ENCODE measurements around the gene ICAM5. TPM values are rescaled to one million over a fixed set of nuclear protein-coding genes. Genes with fewer than 3 reads are reported as not detected.

ICAM5 gene
- total RNA-seq, 1 experiment from 2014 or later = 1.6 TPM

- Histone ChIP-seq H3K27ac (ENCODE audit: insufficient read length, low read depth, low read length) (no peak overlapping the region), H3K27me3 (ENCODE audit: insufficient read depth, low read length) (no peaks in the 10 kb centered on the region)
Observed at GRCh38 chr19:10246511-10246910, 43.2 kb upstream of the ICAM5 start.

More at GRCh38 chr19:10246511-10246910, 43.2 kb upstream of the ICAM5 start:
- no peak overlapping the region for H3K4ac ChIP-seq (ENCODE audit: low read depth, low read length)
- H3K79me2 ChIP-seq (ENCODE audit: insufficient read depth, low read length) = no peaks in the 10 kb centered on the region
- H2BK120ac ChIP-seq (ENCODE audit: low read depth, low read length, poor library complexity, severe bottlenecking) = no peak overlapping the region
- no peak overlapping the region for H3T11ph ChIP-seq (ENCODE audit: low read length)
- no peak overlapping the region for H2BK12ac ChIP-seq (ENCODE audit: insufficient read length, low read depth, low read length)
- peaks cover 0 to 4% of the 10 kb centered on the region in 2 experiments; a peak in 1 of 4 replicates for H3K4me1 Mint-ChIP-seq
- H4K5ac ChIP-seq (ENCODE audit: insufficient read length, low read depth, low read length) = no peak overlapping the region
- H2BK20ac ChIP-seq (ENCODE audit: low read depth, low read length, poor library complexity, severe bottlenecking) = no peak overlapping the region
- DNase-seq = no peak
- H4K91ac ChIP-seq (ENCODE audit: insufficient read length, low read depth, low read length) = no peak overlapping the region
- H3K4me2 ChIP-seq (ENCODE audit: insufficient read depth, insufficient read length, low read length) = no peak overlapping the region
- H3K27ac Mint-ChIP-seq = no peak overlapping the region
- no peak overlapping the region for H3K4me3 Mint-ChIP-seq
- no peak overlapping the region for H2AK5ac ChIP-seq (ENCODE audit: insufficient read length, low read length)
- no peak overlapping the region for H3K56ac ChIP-seq (ENCODE audit: insufficient read length, low read depth, low read length)
- no peak overlapping the region for H4K8ac ChIP-seq (replicated peaks; ENCODE audit: insufficient read length, low read depth, low read length)
- no peaks in the 10 kb centered on the region for H3K9me3 ChIP-seq (ENCODE audit: control insufficient read depth, low read depth, low read length)
- H3K4me1 ChIP-seq (ENCODE audit: insufficient read depth, low read length) = no peaks in the 10 kb centered on the region
- no peak overlapping the region for H3K18ac ChIP-seq (ENCODE audit: insufficient read length, low read depth, low read length)
- no peaks in the 10 kb centered on the region; a peak in 1 of 5 replicates for H3K9me3 Mint-ChIP-seq
- no peaks in the 10 kb centered on the region for H3K23me2 ChIP-seq (ENCODE audit: insufficient read length, low read depth, low read length, poor library complexity, severe bottlenecking)
- no peak for TF ChIP-seq CTCF (conservative IDR thresholded peaks at IDR 0.05)
- H3K27me3 Mint-ChIP-seq (ENCODE audit: low read depth) = no peaks in the 10 kb centered on the region; the same call in 1 of the 2 replicates
- H3K36me3 Mint-ChIP-seq (ENCODE audit: insufficient read depth in 1 of 3, low read depth in 3 of 3) = no peaks in the 10 kb centered on the region
- H3K79me1 ChIP-seq (ENCODE audit: insufficient read depth, low read depth, low read length, poor library complexity, severe bottlenecking) = no peaks in the 10 kb centered on the region
- no peaks in the 10 kb centered on the region for H4K20me1 ChIP-seq (ENCODE audit: control insufficient read depth, insufficient read depth, insufficient read length)
- no peak overlapping the region for H2BK5ac ChIP-seq (ENCODE audit: insufficient read length, low read length)
- H2BK15ac ChIP-seq (ENCODE audit: low read depth, low read length) = no peak overlapping the region
- no CpG with 5 or more reads among the region's 6 CpGs for WGBS (ENCODE audit: extremely low coverage, insufficient read length, low lambda C conversion rate)
- no peak overlapping the region for H3K23ac ChIP-seq (ENCODE audit: insufficient read length, low read depth, low read length)
- H2AFZ ChIP-seq (ENCODE audit: low read length) = no peak overlapping the region
- no peak overlapping the region for H3K9ac ChIP-seq (ENCODE audit: extremely low read depth, insufficient read length, low read length)
- no peak overlapping the region for H3K14ac ChIP-seq (ENCODE audit: insufficient read depth, low read length)
